IMR-90 (cell line): Measurements from ENCODE around the gene MAGI1. TPM values are rescaled to one million over a fixed set of nuclear protein-coding genes. Genes with fewer than 3 reads are reported as not detected.

ENCODE experiments used
- ATAC-seq: fragments of 200-7000 bp; cut with Tn5 transposase; 2 replicates; pipeline ENCODE4 v1.9.1; 2020; ENCODE audit warnings: low read depth, mild to moderate bottlenecking, moderate library complexity
- BruUV-seq: library from RNA; stranded (reverse); fragments of 400-500 nt; replicated peaks from 2 replicates; lab custom pipeline; 2021; lab: Mats Ljungman, UMichigan
- CTCF ChIA-PET: fragments of 300-600 bp; formaldehyde crosslinking; extraction: SDS; loops from one replicate; lab custom pipeline; 2021; ENCODE audit warnings: antibody characterized with exemption; lab: Yijun Ruan, JAX
- POLR2A ChIA-PET: fragments of 300-600 bp; sonication (Branson Sonifier 250); formaldehyde crosslinking; loops from one replicate; lab custom pipeline; 2022; ENCODE audit warnings: antibody characterized with exemption; ENCODE audit not compliant: unreplicated experiment; lab: Charles Lee
- DNase-seq: peaks from one replicate; pipeline ENCODE4 v3.0.0; 2013
- H2AFZ ChIP-seq: replicated peaks from 2 replicates; pipeline ENCODE3; 2013; ENCODE audit warnings: low read length, mild to moderate bottlenecking; ENCODE audit not compliant: poor library complexity
- H2AK5ac ChIP-seq: 2 replicates; pipeline ENCODE4 v1.6.1; 2013; ENCODE audit warnings: low read depth, low read length, inconsistent platforms
- H2AK9ac ChIP-seq: replicated peaks from 2 replicates; pipeline ENCODE3; 2013; ENCODE audit warnings: mild to moderate bottlenecking, low read depth, low read length, moderate library complexity; ENCODE audit not compliant: poor library complexity
- H2BK120ac ChIP-seq: 2 replicates; pipeline ENCODE4 v1.6.1; 2013; ENCODE audit warnings: low read depth, low read length, inconsistent platforms
- H2BK15ac ChIP-seq: 3 replicates; pipeline ENCODE4 v1.6.1; 2013; ENCODE audit warnings: low read depth, low read length, inconsistent platforms
- H2BK20ac ChIP-seq: 2 replicates; pipeline ENCODE4 v1.6.1; 2013; ENCODE audit warnings: low read depth, mild to moderate bottlenecking, inconsistent platforms, low read length, moderate library complexity
- H2BK5ac ChIP-seq: 2 replicates; pipeline ENCODE4 v1.6.1; 2013; ENCODE audit warnings: mild to moderate bottlenecking, low read depth, low read length, inconsistent platforms; ENCODE audit not compliant: poor library complexity, severe bottlenecking
- H3K14ac ChIP-seq: replicated peaks from 2 replicates; pipeline ENCODE4 v1.6.1; 2013; ENCODE audit warnings: low read depth, low read length, inconsistent platforms
- H3K18ac ChIP-seq: 2 replicates; pipeline ENCODE4 v1.6.1; 2013; ENCODE audit warnings: low read depth, low read length, control low read depth
- H3K23ac ChIP-seq: 2 replicates; pipeline ENCODE4 v1.6.1; 2013; ENCODE audit warnings: low read depth, low read length, inconsistent platforms
- H3K27ac ChIP-seq: 2 replicates; pipeline ENCODE4 v1.5.1; 2013; ENCODE audit warnings: mild to moderate bottlenecking, control low read depth, low read length; ENCODE audit not compliant: insufficient read depth
- H3K27me3 ChIP-seq: 2 replicates; pipeline ENCODE4 v1.6.1; 2013; ENCODE audit warnings: low read length; ENCODE audit not compliant: control insufficient read depth, insufficient read depth
- H3K36me3 ChIP-seq: 2 replicates; pipeline ENCODE4 v1.6.1; 2013; ENCODE audit warnings: low read length, mixed read lengths; ENCODE audit not compliant: control insufficient read depth, insufficient read depth
- H3K4ac ChIP-seq: 2 replicates; pipeline ENCODE4 v1.6.1; 2013; ENCODE audit warnings: low read depth, low read length, inconsistent platforms
- H3K4me1 ChIP-seq: 2 replicates; pipeline ENCODE4 v1.6.1; 2013; ENCODE audit warnings: low read length, mixed read lengths; ENCODE audit not compliant: control insufficient read depth, insufficient read depth
- H3K4me2 ChIP-seq: 2 replicates; pipeline ENCODE4 v1.6.1; 2013; ENCODE audit warnings: low read depth, mild to moderate bottlenecking, control low read depth, low read length, moderate library complexity
- H3K4me3 ChIP-seq: 2 replicates; pipeline ENCODE4 v1.5.1; 2013; ENCODE audit warnings: low read depth, mild to moderate bottlenecking, control low read depth, low read length, moderate library complexity; ENCODE audit not compliant: insufficient read depth
- H3K56ac ChIP-seq: 2 replicates; pipeline ENCODE4 v1.6.1; 2013; ENCODE audit warnings: low read length, inconsistent platforms; ENCODE audit not compliant: insufficient read depth; ENCODE audit errors: extremely low read depth
- H3K79me1 ChIP-seq, 2 experiments: 2 replicates each; pipeline ENCODE4 v1.6.1; 2013; ENCODE audit warnings: low read length in 2 of 2, inconsistent platforms in 1 of 2, low read depth in 1 of 2
- H3K9ac ChIP-seq: 2 replicates; pipeline ENCODE4 v1.6.1; 2013; ENCODE audit warnings: low read depth, low read length, control low read depth
- H3K9me1 ChIP-seq: 2 replicates; pipeline ENCODE4 v1.6.1; 2013; ENCODE audit warnings: low read length, inconsistent platforms; ENCODE audit not compliant: insufficient read depth
- H3K9me3 ChIP-seq: 2 replicates; pipeline ENCODE4 v1.6.1; 2013; ENCODE audit warnings: low read length; ENCODE audit not compliant: control insufficient read depth, insufficient read depth
- H4K20me1 ChIP-seq: 2 replicates; pipeline ENCODE4 v1.6.1; 2013; ENCODE audit warnings: low read length, inconsistent platforms; ENCODE audit not compliant: insufficient read depth
- H4K5ac ChIP-seq: 2 replicates; pipeline ENCODE4 v1.6.1; 2013; ENCODE audit warnings: mild to moderate bottlenecking, low read depth, low read length, control low read depth
- H4K8ac ChIP-seq, 2 experiments: 2 replicates each; pipeline ENCODE4 v1.6.1; 2013; ENCODE audit warnings: low read depth in 2 of 2, low read length in 2 of 2, control low read depth in 1 of 2, inconsistent platforms in 1 of 2
- H4K91ac ChIP-seq: 2 replicates; pipeline ENCODE4 v1.6.1; 2013; ENCODE audit warnings: low read depth, low read length, inconsistent platforms; ENCODE audit not compliant: insufficient read depth
- BHLHE40 ChIP-seq: fragments of 150-350 bp; IDR thresholded peaks from 2 replicates; pipeline ENCODE4 v1.6.1; 2016; ENCODE audit warnings: mild to moderate bottlenecking, low read depth, low read length
- CEBPB ChIP-seq: IDR thresholded peaks from 2 replicates; pipeline ENCODE4 v1.6.1; 2012; ENCODE audit warnings: low read depth, low read length, improper control_type of control experiment
- CHD1 ChIP-seq: IDR thresholded peaks from 2 replicates; pipeline ENCODE4 v1.6.1; 2012; ENCODE audit warnings: low read depth, low read length, improper control_type of control experiment
- ELK1 ChIP-seq: fragments of 150-350 bp; IDR thresholded peaks from 2 replicates; pipeline ENCODE4 v1.6.1; 2016; ENCODE audit warnings: low read depth, mild to moderate bottlenecking, low read length, moderate library complexity, borderline replicate concordance
- FOS ChIP-seq: fragments of 150-350 bp; IDR thresholded peaks from 2 replicates; pipeline ENCODE4 v1.6.1; 2016; ENCODE audit warnings: low read depth, low read length
- MAFK ChIP-seq: IDR thresholded peaks from 2 replicates; pipeline ENCODE4 v1.6.1; 2012; ENCODE audit warnings: low read depth, low read length, improper control_type of control experiment
- MXI1 ChIP-seq: IDR thresholded peaks from 2 replicates; pipeline ENCODE4 v1.6.1; 2012; ENCODE audit warnings: low read depth, mild to moderate bottlenecking, low read length, moderate library complexity, borderline replicate concordance
- NFE2L2 ChIP-seq: fragments of 150-350 bp; IDR thresholded peaks from 2 replicates; pipeline ENCODE4 v1.6.1; 2016; ENCODE audit warnings: low read depth, mild to moderate bottlenecking, low read length
- POLR2A ChIP-seq: IDR thresholded peaks from 2 replicates; pipeline ENCODE4 v1.6.1; 2012; ENCODE audit warnings: mild to moderate bottlenecking, low read depth, low read length
- RAD21 ChIP-seq: IDR thresholded peaks from 2 replicates; pipeline ENCODE4 v1.6.1; 2012; ENCODE audit warnings: low read length, improper control_type of control experiment
- RCOR1 ChIP-seq: IDR thresholded peaks from 2 replicates; pipeline ENCODE4 v1.6.1; 2012; ENCODE audit warnings: mild to moderate bottlenecking, low read length, improper control_type of control experiment; ENCODE audit not compliant: insufficient replicate concordance
- RFX5 ChIP-seq: IDR thresholded peaks from 2 replicates; pipeline ENCODE4 v1.8.0; 2012; ENCODE audit warnings: low read depth, mild to moderate bottlenecking, low read length, moderate library complexity
- WGBS, 2 experiments: methylation state at CpG; one replicate each; pipeline versions ENCODE4 v1.1.5 to v1.1.7; 2013; ENCODE audit warnings: missing lambda C conversion rate in 2 of 2; ENCODE audit not compliant: insufficient read length in 1 of 2; ENCODE audit errors: extremely low coverage in 2 of 2; 5-methylcytosine and 5-hydroxymethylcytosine counted together
- dilution Hi-C: fragments of 300-500 bp; cut with HindIII; formaldehyde crosslinking; loops from one replicate; pipeline ENCODE4 v1.14.3; 2018; ENCODE audit warnings: low sequenced_read_pairs; ENCODE audit not compliant: unreplicated experiment
- in situ Hi-C: fragments of 300-500 bp; cut with MboI; formaldehyde crosslinking; loops from 3 replicates; pipeline ENCODE4 v1.14.3; 2019; ENCODE audit warnings: low sequenced_read_pairs, inconsistent platforms, mixed read lengths
- intact Hi-C: fragments of 100-400 bp; cut with micrococcal nuclease; formaldehyde crosslinking; loops from 2 replicates; pipeline ENCODE4 v1.10.0; 2022
- polyA plus RNA-seq, 3 experiments: library from polyadenylated mRNA; depleted of rRNA; stranded (reverse); fragments of >200 nt; gene quantifications; 2 replicates each; pipeline ENCODE4 v1.2.3, GENCODE V29; 2012; ENCODE audit warnings: low replicate concordance in 1 of 3
- total RNA-seq: library from RNA; depleted of rRNA; stranded (reverse); fragments of >200 nt; gene quantifications from 2 replicates; pipeline ENCODE4 v1.2.3, GENCODE V29; 2012

The MAGI1 gene
- total and polyA plus RNA-seq, 2 of the 4 experiments (the other 2 are of a cell fraction): 14.5 to 24.2 TPM

GRCh38 chr3:65975032-65975431 lies 63.7 kb downstream of the MAGI1 start:
- in situ Hi-C loops (no loop called here), intact Hi-C loops (no loop called here), dilution Hi-C loops (no loop called here)
- H3K27ac ChIP-seq: no peak overlapping the region
- TF ChIP-seq FOS (no peak), RFX5 (no peak), RAD21 (no peak), NFE2L2 (no peak), MAFK (no peak), MXI1 (no peak), BHLHE40 (no peak), RCOR1 (no peak), CEBPB (no peak), CHD1 (no peak), ELK1 (no peak), POLR2A (no peak)
- peaks cover 13 to 67% of the 10 kb centered on the region in 2 experiments for H3K79me1 ChIP-seq
- H2AFZ ChIP-seq: no peak overlapping the region
- H3K18ac ChIP-seq: no peak overlapping the region
- H4K8ac ChIP-seq: no peak overlapping the region
- no peak for DNase-seq
- H3K4me2 ChIP-seq: no peak overlapping the region
- no peak overlapping the region for H3K23ac ChIP-seq
- no peaks in the 10 kb centered on the region for H3K27me3 ChIP-seq
- H2BK15ac ChIP-seq: no peak overlapping the region
- H3K9me3 ChIP-seq: peaks cover 2% of the 10 kb centered on the region; the same call in 1 of the 2 replicates
- no peak overlapping the region for H2AK9ac ChIP-seq
- no peak overlapping the region for H3K14ac ChIP-seq
- no peak overlapping the region for H3K4ac ChIP-seq
- 0 out of 2 replicates have a peak, but pooled peaks cover 4% of the 10 kb centered on the region for H4K20me1 ChIP-seq
- WGBS, 2 experiments: no CpG with 5 or more reads among the region's 3 CpGs
- no peak for ATAC-seq
- H3K56ac ChIP-seq: no peak overlapping the region
- no peak overlapping the region for H2BK5ac ChIP-seq
- ChIA-PET CTCF (interaction anchor here (0.6 kb wide), 1 partner anchor 116 kb away, joined by 4 read pairs; no protein-coding TSS in a partner anchor), POLR2A (interaction anchor here (0.7 kb wide), 1 partner anchor 162 kb away, joined by 3 read pairs; no protein-coding TSS in a partner anchor)
- no peak overlapping the region for H3K9ac ChIP-seq
- H3K9me1 ChIP-seq: peaks cover 14% of the 10 kb centered on the region; the same call in 1 of the 2 replicates
- no TSS peak for BruUV-seq
- H2BK120ac ChIP-seq: no peak overlapping the region
- no peak overlapping the region for H2AK5ac ChIP-seq
- H3K4me1 ChIP-seq: peaks cover 6% of the 10 kb centered on the region
- H3K36me3 ChIP-seq: peaks cover 1% of the 10 kb centered on the region
- H4K5ac ChIP-seq: no peak overlapping the region
- no peak overlapping the region for H3K4me3 ChIP-seq
- H4K91ac ChIP-seq: no peak overlapping the region
- H2BK20ac ChIP-seq: no peak overlapping the region
